Esophagus squamous epithelium (tissue), 5 donors: ENCODE data around the gene IARS1. TPM values are rescaled to one million over a fixed set of nuclear protein-coding genes. Genes with fewer than 3 reads are reported as not detected.

Experiments
- DNase-seq: peaks from one replicate; lab custom pipeline; 2025; lab: John Stamatoyannopoulos, UW
- H3K27ac ChIP-seq, 4 donors: fragments of 200-600 bp; sonication (generic); one replicate each; pipeline ENCODE4 v1.5.1; 2016 to 2019; ENCODE audit warnings: mild to moderate bottlenecking in 1 of 4
- H3K27me3 ChIP-seq, 4 donors: fragments of 200-600 bp; sonication (generic); 1 replicate in 3 of 4; 2 replicates in 1 of 4; pipeline versions ENCODE4 v1.5.1 to v1.6.0; 2017 to 2021; ENCODE audit warnings: antibody characterized with exemption in 1 of 4
- H3K36me3 ChIP-seq, 3 donors: fragments of 200-600 bp; sonication (generic); one replicate each; pipeline ENCODE4 v1.5.1; 2016 to 2019
- H3K4me1 ChIP-seq, 3 donors: fragments of 200-600 bp; sonication (generic); one replicate each; pipeline ENCODE4 v1.5.1; 2017 to 2019
- H3K4me3 ChIP-seq, 4 donors: fragments of 200-600 bp; sonication (generic); 1 replicate in 3 of 4; 2 replicates in 1 of 4; pipeline ENCODE4 v1.5.1; 2016 to 2019; ENCODE audit warnings: mild to moderate bottlenecking in 2 of 4, moderate library complexity in 1 of 4
- H3K9me3 ChIP-seq, 3 donors: fragments of 200-600 bp; sonication (generic); one replicate each; pipeline ENCODE4 v1.5.1; 2016 to 2019
- CTCF ChIP-seq, 6 experiments: fragments of 450-650 bp in 4 of 6; fragments of 200-600 bp in 2 of 6; sonication (generic) in 2 of 6; IDR thresholded peaks; one replicate each; pipeline ENCODE4 v1.5.1; 2016 to 2019; ENCODE audit warnings: antibody characterized with exemption in 6 of 6, mild to moderate bottlenecking in 4 of 6, moderate library complexity in 4 of 6
- POLR2A ChIP-seq, 4 donors: fragments of 450-650 bp; IDR thresholded peaks; one replicate each; pipeline ENCODE4 v1.6.1; 2017; ENCODE audit warnings: antibody characterized with exemption in 4 of 4, mild to moderate bottlenecking in 4 of 4, moderate library complexity in 3 of 4
- WGBS, 2 donors: methylation state at CpG; one replicate each; pipeline ENCODE4 v1.1.5; 2018; 5-methylcytosine and 5-hydroxymethylcytosine counted together
- intact Hi-C: fragments of 100-400 bp; cut with DNase I; formaldehyde crosslinking; loops from one replicate; pipeline ENCODE4 v1.15.0; 2022
- total RNA-seq, 4 donors: library from RNA; depleted of rRNA; stranded (reverse); fragments of >200 nt; gene quantifications; one replicate each; pipeline ENCODE4 v1.1.0, GENCODE V29; 2016
- donor health status: DM: yes; HTN: yes; CAD: no.

IARS1 gene
- total RNA-seq, 4 donors from 2014 or later: 56.8 to 136 (median 91.2) TPM

- intact Hi-C loops: no loop called here
- no peak for DNase-seq
- no peak for TF ChIP-seq POLR2A (IDR thresholded peaks at IDR 0.05)
- TF ChIP-seq CTCF (IDR thresholded peaks at IDR 0.05): no peak
- H3K9me3 ChIP-seq: no peaks in the 10 kb centered on the region
- H3K36me3 ChIP-seq: peaks cover 0 to 50% (median 4%) of the 10 kb centered on the region in 3 donors
- H3K4me3 ChIP-seq: no peak overlapping the region
- no peaks in the 10 kb centered on the region for H3K27me3 ChIP-seq
- WGBS, 2 donors: 86 to 88% methylated on average over 5 of the region's 5 CpGs
- no peak overlapping the region for H3K27ac ChIP-seq
- peaks cover 13 to 31% (median 14%) of the 10 kb centered on the region in 3 donors for H3K4me1 ChIP-seq
Observed at GRCh38 chr9:92289708-92290390, 3.6 kb downstream of the IARS1 start.

- Histone ChIP-seq H3K27ac (no peak overlapping the region), H3K9me3 (no peaks in the 10 kb centered on the region), H3K27me3 (no peaks in the 10 kb centered on the region), H3K4me1 (no peaks in the 10 kb centered on the region), H3K36me3 (peaks cover 0 to 100% (median 26%) of the 10 kb centered on the region in 3 donors), H3K4me3 (no peak overlapping the region)
- intact Hi-C loops: no loop called here
- TF ChIP-seq CTCF (IDR thresholded peaks at IDR 0.05) (no peak), POLR2A (IDR thresholded peaks at IDR 0.05) (no peak)
- no peak for DNase-seq
- 84 to 100% methylated on average over 1 of the region's 1 CpG for WGBS, 2 donors
Observed at GRCh38 chr9:92279302-92279701, 14.2 kb downstream of the IARS1 start.

GRCh38 chr9:92278110-92278509 lies 15.4 kb downstream of the IARS1 start:
- no peak for DNase-seq

GRCh38 chr9:92276331-92277032 lies 17.0 kb downstream of the IARS1 start:
- peaks cover 4 to 100% (median 29%) of the 10 kb centered on the region in 3 donors for H3K36me3 ChIP-seq
- 66 to 71% methylated on average over 11 of the region's 11 CpGs for WGBS, 2 donors
- no peaks in the 10 kb centered on the region for H3K27me3 ChIP-seq
- DNase-seq: no peak
- intact Hi-C loops: no loop called here
- H3K4me3 ChIP-seq: no peak overlapping the region
- H3K9me3 ChIP-seq: no peaks in the 10 kb centered on the region
- TF ChIP-seq CTCF (IDR thresholded peaks at IDR 0.05): no peak
- TF ChIP-seq POLR2A (IDR thresholded peaks at IDR 0.05): no peak
- H3K27ac ChIP-seq: no peak overlapping the region
- H3K4me1 ChIP-seq: no peaks in the 10 kb centered on the region

More at GRCh38 chr9:92278110-92278509, 15.4 kb downstream of the IARS1 start:
- Histone ChIP-seq H3K27ac (no peak overlapping the region), H3K27me3 (no peaks in the 10 kb centered on the region), H3K4me1 (no peaks in the 10 kb centered on the region), H3K4me3 (no peak overlapping the region), H3K9me3 (no peaks in the 10 kb centered on the region), H3K36me3 (peaks cover 0 to 100% (median 34%) of the 10 kb centered on the region in 3 donors)
- intact Hi-C loops: no loop called here
- no peak for TF ChIP-seq POLR2A (IDR thresholded peaks at IDR 0.05)
- no peak for TF ChIP-seq CTCF (IDR thresholded peaks at IDR 0.05)
- 66 to 75% methylated on average over 2 of the region's 2 CpGs for WGBS, 2 donors

- H3K4me3 ChIP-seq: no peak overlapping the region
- no peak for DNase-seq
- intact Hi-C loops: no loop called here
- H3K27me3 ChIP-seq: no peaks in the 10 kb centered on the region
- H3K27ac ChIP-seq: no peak overlapping the region
- 78 to 85% methylated on average over 6 of the region's 6 CpGs for WGBS, 2 donors
- TF ChIP-seq CTCF (IDR thresholded peaks at IDR 0.05): no peak
- TF ChIP-seq POLR2A (IDR thresholded peaks at IDR 0.05): no peak
- no peaks in the 10 kb centered on the region for H3K9me3 ChIP-seq
- H3K36me3 ChIP-seq: peaks cover 7 to 100% (median 32%) of the 10 kb centered on the region in 3 donors
- H3K4me1 ChIP-seq: no peaks in the 10 kb centered on the region
Observed at GRCh38 chr9:92275541-92275940, 18.0 kb downstream of the IARS1 start.
